Measurements from ENCODE around the gene SLC1A6.

SLC1A6 gene

GRCh38 chr19:14971474-14971873, 8.2 kb downstream of the SLC1A6 start:
- no peaks in the 10 kb centered on the region for H3K9me3 Mint-ChIP-seq
- no peak for DNase-seq
- H3K27me3 Mint-ChIP-seq (ENCODE audit: low read depth, poor library complexity): peaks cover 4% of the 10 kb centered on the region
- H3K36me3 Mint-ChIP-seq (ENCODE audit: low read depth): peaks cover 38% of the 10 kb centered on the region
- H3K4me3 Mint-ChIP-seq: no peak overlapping the region
- no peak overlapping the region for H3K27ac Mint-ChIP-seq
- no peak for TF ChIP-seq CTCF (IDR thresholded peaks at IDR 0.05)
- peaks cover 6% of the 10 kb centered on the region for H3K4me1 Mint-ChIP-seq

GRCh38 chr19:14968247-14968646, 11.4 kb downstream of the SLC1A6 start:
- no peak overlapping the region for H3K27ac Mint-ChIP-seq
- H3K9me3 Mint-ChIP-seq: peaks cover 4% of the 10 kb centered on the region
- H3K27me3 Mint-ChIP-seq (ENCODE audit: low read depth, poor library complexity): no peaks in the 10 kb centered on the region
- H3K4me3 Mint-ChIP-seq: no peak overlapping the region
- H3K4me1 Mint-ChIP-seq: no peaks in the 10 kb centered on the region
- DNase-seq: no peak
- peaks cover 44% of the 10 kb centered on the region for H3K36me3 Mint-ChIP-seq (ENCODE audit: low read depth)
- TF ChIP-seq CTCF (IDR thresholded peaks at IDR 0.05): no peak

GRCh38 chr19:14961956-14962685, 17.5 kb downstream of the SLC1A6 start:
- no peak for TF ChIP-seq CTCF (IDR thresholded peaks at IDR 0.05)
- Mint-ChIP-seq H3K4me3 (no peak overlapping the region), H3K36me3 (ENCODE audit: low read depth) (peaks cover 13% of the 10 kb centered on the region), H3K4me1 (no peaks in the 10 kb centered on the region), H3K27me3 (ENCODE audit: low read depth, poor library complexity) (no peaks in the 10 kb centered on the region), H3K9me3 (peaks cover 30% of the 10 kb centered on the region), H3K27ac (no peak overlapping the region)
- DNase-seq: no peak

- no peak for DNase-seq
- peaks cover 2% of the 10 kb centered on the region for H3K27me3 Mint-ChIP-seq (ENCODE audit: low read depth, poor library complexity)
- no peaks in the 10 kb centered on the region for H3K4me1 Mint-ChIP-seq
- peaks cover 54% of the 10 kb centered on the region for H3K9me3 Mint-ChIP-seq
- H3K27ac Mint-ChIP-seq: no peak overlapping the region
- TF ChIP-seq CTCF (IDR thresholded peaks at IDR 0.05): no peak
- peaks cover 10% of the 10 kb centered on the region for H3K36me3 Mint-ChIP-seq (ENCODE audit: low read depth)
- no peak overlapping the region for H3K4me3 Mint-ChIP-seq
These were observed 20.4 kb downstream of the SLC1A6 start for GRCh38 chr19:14959263-14959662.

GRCh38 chr19:14957464-14957863, 22.2 kb downstream of the SLC1A6 start:
- no peaks in the 10 kb centered on the region for H3K4me1 Mint-ChIP-seq
- H3K27me3 Mint-ChIP-seq (ENCODE audit: low read depth, poor library complexity): peaks cover 5% of the 10 kb centered on the region
- TF ChIP-seq CTCF (IDR thresholded peaks at IDR 0.05): no peak
- H3K27ac Mint-ChIP-seq: no peak overlapping the region
- no peak for DNase-seq
- no peaks in the 10 kb centered on the region for H3K36me3 Mint-ChIP-seq (ENCODE audit: low read depth)
- no peak overlapping the region for H3K4me3 Mint-ChIP-seq
- peaks cover 60% of the 10 kb centered on the region for H3K9me3 Mint-ChIP-seq

GRCh38 chr19:14954071-14954655, 25.5 kb downstream of the SLC1A6 start:
- Mint-ChIP-seq H3K4me3 (no peak overlapping the region), H3K36me3 (ENCODE audit: low read depth) (no peaks in the 10 kb centered on the region)

More at GRCh38 chr19:14954071-14954655, 25.5 kb downstream of the SLC1A6 start:
- Mint-ChIP-seq H3K27me3 (ENCODE audit: low read depth, poor library complexity) (peaks cover 5% of the 10 kb centered on the region), H3K9me3 (peaks cover 65% of the 10 kb centered on the region), H3K4me1 (no peaks in the 10 kb centered on the region), H3K27ac (no peak overlapping the region)
- no peak for TF ChIP-seq CTCF (IDR thresholded peaks at IDR 0.05)
- no peak for DNase-seq
